ENCODE data around the gene ALDH1L1. TPM values are rescaled to one million over a fixed set of nuclear protein-coding genes. Genes with fewer than 3 reads are reported as not detected.

Gene ALDH1L1
- total and polyA plus RNA-seq, 2 of the 8 experiments (the other 6 are each of a cell fraction or from before 2014, with no cell fraction given), result 0.98 to 1.6 TPM

DNA sequence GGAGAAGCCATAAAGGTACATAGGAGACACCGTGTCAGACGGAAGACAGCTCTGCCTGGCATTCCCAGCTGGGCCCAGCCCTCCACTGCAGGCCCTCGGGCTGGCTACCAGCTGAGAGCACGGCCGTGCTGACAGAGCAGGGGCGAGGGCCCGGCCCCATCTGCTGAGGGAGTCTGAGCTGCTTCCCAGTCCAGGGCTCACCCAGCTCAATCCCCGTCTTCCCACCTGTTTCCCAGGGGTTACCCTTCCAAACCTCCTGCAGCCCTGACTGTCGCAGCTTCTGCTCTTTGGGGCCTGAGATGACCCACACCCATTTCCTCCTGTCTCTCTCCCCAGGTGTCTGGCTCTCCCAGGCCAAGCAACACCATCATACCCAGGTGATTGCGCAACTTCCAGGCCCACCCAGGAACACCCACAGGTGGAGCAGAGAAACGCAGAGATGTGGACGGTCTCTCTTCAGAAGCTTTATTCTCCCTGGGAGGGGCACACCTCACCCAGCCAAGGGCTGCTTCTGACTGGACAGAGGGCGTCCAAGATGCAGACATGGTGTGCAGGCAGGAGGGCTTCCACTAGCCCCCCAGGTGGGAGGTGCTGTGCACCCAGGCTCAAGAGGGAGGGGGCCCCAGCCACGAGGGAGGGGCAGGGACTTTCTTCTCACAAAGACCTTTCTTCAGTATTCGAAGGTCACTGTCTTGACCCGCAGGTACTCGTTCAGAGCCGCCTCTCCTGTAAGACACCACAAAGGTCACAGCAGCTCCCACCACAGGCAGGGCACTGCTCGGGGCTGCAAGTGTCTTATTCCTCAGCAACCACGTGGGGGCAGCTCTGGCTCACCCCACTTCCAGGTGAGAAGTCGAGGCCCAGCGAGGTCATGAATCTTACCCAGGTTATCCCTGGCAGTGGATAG lies 77.0 kb downstream of the ALDH1L1 start (continued):
- TF ChIP-seq, protein P1, sequence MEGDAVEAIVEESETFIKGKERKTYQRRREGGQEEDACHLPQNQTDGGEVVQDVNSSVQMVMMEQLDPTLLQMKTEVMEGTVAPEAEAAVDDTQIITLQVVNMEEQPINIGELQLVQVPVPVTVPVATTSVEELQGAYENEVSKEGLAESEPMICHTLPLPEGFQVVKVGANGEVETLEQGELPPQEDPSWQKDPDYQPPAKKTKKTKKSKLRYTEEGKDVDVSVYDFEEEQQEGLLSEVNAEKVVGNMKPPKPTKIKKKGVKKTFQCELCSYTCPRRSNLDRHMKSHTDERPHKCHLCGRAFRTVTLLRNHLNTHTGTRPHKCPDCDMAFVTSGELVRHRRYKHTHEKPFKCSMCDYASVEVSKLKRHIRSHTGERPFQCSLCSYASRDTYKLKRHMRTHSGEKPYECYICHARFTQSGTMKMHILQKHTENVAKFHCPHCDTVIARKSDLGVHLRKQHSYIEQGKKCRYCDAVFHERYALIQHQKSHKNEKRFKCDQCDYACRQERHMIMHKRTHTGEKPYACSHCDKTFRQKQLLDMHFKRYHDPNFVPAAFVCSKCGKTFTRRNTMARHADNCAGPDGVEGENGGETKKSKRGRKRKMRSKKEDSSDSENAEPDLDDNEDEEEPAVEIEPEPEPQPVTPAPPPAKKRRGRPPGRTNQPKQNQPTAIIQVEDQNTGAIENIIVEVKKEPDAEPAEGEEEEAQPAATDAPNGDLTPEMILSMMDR (IDR thresholded peaks at IDR 0.05; ENCODE audit: control extremely low read depth in 1 of 3, insufficient read depth in 1 of 3, low read depth in 1 of 3, low read length in 3 of 3), result peak in 2 of 3 experiments; percentile 65 to 70; a peak in 3 of 4 replicates
- TF ChIP-seq POLR2A (IDR thresholded peaks at IDR 0.05; ENCODE audit: control extremely low read depth in 1 of 2, low read depth in 2 of 2, low read length in 2 of 2) (no peak), BRCA1 (IDR thresholded peaks at IDR 0.05; ENCODE audit: low read depth, low read length) (no peak), CEBPB (IDR thresholded peaks at IDR 0.05; ENCODE audit: low read depth, low read length) (peak; percentile 98), RAD21 (IDR thresholded peaks at IDR 0.05 in 1 of 2, conservative IDR thresholded peaks at IDR 0.05 in 1 of 2; ENCODE audit: low read depth in 2 of 2, low read length in 2 of 2) (peak; percentile 67 to 77), BACH1 (IDR thresholded peaks at IDR 0.05; ENCODE audit: low read length) (no peak), TAF7 (optimal IDR thresholded peaks at IDR 0.05; ENCODE audit: borderline replicate concordance, low read depth, low read length) (no peak), NANOG (IDR thresholded peaks at IDR 0.05; ENCODE audit: insufficient read depth, low read depth, low read length, poor library complexity, severe bottlenecking) (no peak), RXRA (IDR thresholded peaks at IDR 0.05; ENCODE audit: insufficient read depth, low read depth, low read length) (no peak)
- TF ChIP-seq, protein P2, sequence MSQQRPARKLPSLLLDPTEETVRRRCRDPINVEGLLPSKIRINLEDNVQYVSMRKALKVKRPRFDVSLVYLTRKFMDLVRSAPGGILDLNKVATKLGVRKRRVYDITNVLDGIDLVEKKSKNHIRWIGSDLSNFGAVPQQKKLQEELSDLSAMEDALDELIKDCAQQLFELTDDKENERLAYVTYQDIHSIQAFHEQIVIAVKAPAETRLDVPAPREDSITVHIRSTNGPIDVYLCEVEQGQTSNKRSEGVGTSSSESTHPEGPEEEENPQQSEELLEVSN (IDR thresholded peaks at IDR 0.05), result no peak
